HepG2 (cell line): ENCODE measurements around the gene KHK. TPM values are rescaled to one million over a fixed set of nuclear protein-coding genes. Genes with fewer than 3 reads are reported as not detected.

Experiments used
- HOXA9 ChIP-seq: sonication (generic); formaldehyde crosslinking; IDR thresholded peaks from 2 replicates; pipeline ENCODE4 v1.8.1; 2022; ENCODE audit warnings: missing genetic modification reagents, mild to moderate bottlenecking, moderate library complexity, borderline replicate concordance
- MATR3 ChIP-seq: sonication (generic); formaldehyde crosslinking; IDR thresholded peaks from 2 replicates; pipeline ENCODE4 v1.4.0; 2020; ENCODE audit warnings: missing genetic modification reagents
- NFE2L1 ChIP-seq: sonication (generic); formaldehyde crosslinking; IDR thresholded peaks from 2 replicates; pipeline ENCODE4 v1.4.0; 2020; ENCODE audit warnings: missing genetic modification reagents, mild to moderate bottlenecking, borderline replicate concordance
- TRIM22 ChIP-seq: fragments of 450-650 bp; IDR thresholded peaks from 2 replicates; pipeline ENCODE4 v1.6.1; 2017
- ZBTB46 ChIP-seq: sonication (generic); formaldehyde crosslinking; IDR thresholded peaks from 2 replicates; pipeline ENCODE4 v1.4.0; 2020; ENCODE audit warnings: mild to moderate bottlenecking, missing genetic modification reagents, borderline replicate concordance
- ZEB1 ChIP-seq: IDR thresholded peaks from 2 replicates; pipeline ENCODE4 v1.6.1; 2012; ENCODE audit warnings: mild to moderate bottlenecking, low read depth, inconsistent platforms; ENCODE audit not compliant: insufficient replicate concordance
- ZFP36L1 ChIP-seq: sonication (generic); formaldehyde crosslinking; IDR thresholded peaks from 2 replicates; pipeline ENCODE4 v1.8.0; 2022; ENCODE audit warnings: mild to moderate bottlenecking, missing genetic modification reagents, moderate library complexity
- ZNF407 ChIP-seq: sonication (generic); formaldehyde crosslinking; IDR thresholded peaks from one replicate; pipeline ENCODE4 v1.5.1; 2020; ENCODE audit warnings: mild to moderate bottlenecking, missing genetic modification reagents; ENCODE audit errors: not compliant biosample characterization
- ZNF546 ChIP-seq: sonication (generic); formaldehyde crosslinking; conservative IDR thresholded peaks from 2 replicates; pipeline ENCODE4 v1.8.1; 2023; ENCODE audit warnings: mild to moderate bottlenecking, missing genetic modification reagents
- ZNF556 ChIP-seq: sonication (generic); formaldehyde crosslinking; IDR thresholded peaks from 2 replicates; pipeline ENCODE4 v1.4.0; 2020; ENCODE audit warnings: mild to moderate bottlenecking, missing genetic modification reagents, borderline replicate concordance
- polyA plus RNA-seq, 8 experiments: library from polyadenylated mRNA; depleted of rRNA in 3 of 8; stranded (reverse) in 7 of 8; unstranded in 1 of 8; fragments of >200 nt; fragmentation: Illumina TruSeq in 4 of 8; extraction: Trizol in 4 of 8; gene quantifications; 2 replicates each; pipeline versions ENCODE4 v1.2.1 to v1.2.3, GENCODE V29; 2011 to 2016; ENCODE audit warnings: low read depth in 4 of 8, missing spikeins in 1 of 8, mixed read lengths in 1 of 8; ENCODE audit not compliant: insufficient read depth in 1 of 8
- total RNA-seq, 5 experiments: library from RNA; depleted of rRNA; stranded (reverse); fragments of >200 nt; fragmentation: Illumina TruSeq; extraction: Trizol; gene quantifications; 2 replicates each; pipeline ENCODE4 v1.2.3, GENCODE V29; 2016; ENCODE audit warnings: low read depth in 1 of 5

KHK gene
- total and polyA plus RNA-seq, 2 of the 13 experiments (the other 11 are each of a cell fraction or from before 2014, with no cell fraction given) = 40.9 to 99.2 TPM

GRCh38 chr2:27050996-27051901 is 35.3 kb upstream of the KHK start, which contains the start of gene AGBL5 (continued):
- TF ChIP-seq ZNF407 = peak; percentile 96
- TF ChIP-seq HOXA9 (CRISPR knock-in tag) = peak; percentile 42; the same call in 1 of the 2 replicates
- no peak for TF ChIP-seq TRIM22
- TF ChIP-seq ZEB1 = peak; percentile 8
- TF ChIP-seq ZNF556 = peak; percentile 92
- TF ChIP-seq ZNF546 = peak; percentile 92; the same call in 1 of the 2 replicates
- no peak for TF ChIP-seq MATR3 (CRISPR knock-in tag)
- peak; percentile 96; the same call in 1 of the 2 replicates for TF ChIP-seq ZBTB46 (CRISPR knock-in tag)
- peak; percentile 84; the same call in 1 of the 2 replicates for TF ChIP-seq ZFP36L1 (CRISPR knock-in tag)
- peak; percentile 58; the same call in 1 of the 2 replicates for TF ChIP-seq NFE2L1 (CRISPR knock-in tag)
